RWPE2 (cell line): ENCODE results near the gene SUPT20H.
A peak's percentile ranks its signal among the peaks of the same experiment; 100 is the strongest.

Experiments used
- ATAC-seq: fragments of 200-7000 bp; cut with Tn5 transposase; 3 replicates; pipeline ENCODE4 v1.9.1; 2021; ENCODE audit warnings: low read depth
- DNase-seq: peaks from one replicate; pipeline ENCODE4 v3.0.0-alpha.2; 2020; ENCODE audit warnings: low spot score
- H3K27ac ChIP-seq: fragments of 450-650 bp; 2 replicates; pipeline ENCODE4 v1.5.1; 2017; ENCODE audit warnings: mild to moderate bottlenecking; ENCODE audit not compliant: poor library complexity, severe bottlenecking
- H3K27me3 ChIP-seq: fragments of 250-450 bp; sonication (Bioruptor Pico); 2 replicates; pipeline ENCODE4 v1.5.1; 2021; ENCODE audit warnings: mild to moderate bottlenecking, moderate library complexity; ENCODE audit not compliant: insufficient read depth, poor library complexity, severe bottlenecking
- H3K36me3 ChIP-seq: fragments of 250-450 bp; sonication (Bioruptor Pico); 2 replicates; pipeline ENCODE4 v1.5.1; 2020; ENCODE audit warnings: low read depth, mild to moderate bottlenecking, moderate library complexity
- H3K4me1 ChIP-seq: fragments of 250-450 bp; sonication (Bioruptor Pico); 2 replicates; pipeline ENCODE4 v1.5.1; 2021; ENCODE audit warnings: mild to moderate bottlenecking, moderate library complexity; ENCODE audit not compliant: insufficient read depth, poor library complexity, severe bottlenecking
- H3K4me3 ChIP-seq: fragments of 250-450 bp; sonication (Bioruptor Pico); 2 replicates; pipeline ENCODE4 v1.5.1; 2021; ENCODE audit warnings: mild to moderate bottlenecking, moderate library complexity; ENCODE audit not compliant: severe bottlenecking
- H3K9me3 ChIP-seq: fragments of 250-450 bp; sonication (Bioruptor Pico); 2 replicates; pipeline ENCODE4 v1.5.1; 2021; ENCODE audit warnings: mild to moderate bottlenecking, moderate library complexity; ENCODE audit not compliant: severe bottlenecking
- CTCF ChIP-seq: fragments of 450-650 bp; IDR thresholded peaks from one replicate; pipeline ENCODE4 v1.5.1; 2017; ENCODE audit warnings: mild to moderate bottlenecking, moderate library complexity; ENCODE audit not compliant: poor library complexity, severe bottlenecking

SUPT20H gene

GRCh38 chr13:37023871-37024270 is 35.6 kb downstream of the SUPT20H start:
- no peak overlapping the region for H3K4me3 ChIP-seq
- peaks cover 100% of the 10 kb centered on the region for H3K36me3 ChIP-seq
- no peaks in the 10 kb centered on the region for H3K27me3 ChIP-seq
- H3K9me3 ChIP-seq: no peaks in the 10 kb centered on the region
- ATAC-seq: peak; percentile 12; the same call in 1 of the 3 replicates
- peaks cover 8% of the 10 kb centered on the region for H3K4me1 ChIP-seq
- H3K27ac ChIP-seq: no peak overlapping the region
- no peak for DNase-seq
- TF ChIP-seq CTCF: no peak

GRCh38 chr13:37014609-37015008 is 44.9 kb downstream of the SUPT20H start:
- no peak overlapping the region for H3K27ac ChIP-seq
- H3K36me3 ChIP-seq: peaks cover 95% of the 10 kb centered on the region
- ATAC-seq: no peak
- H3K9me3 ChIP-seq: no peaks in the 10 kb centered on the region
- H3K27me3 ChIP-seq: no peaks in the 10 kb centered on the region
- H3K4me3 ChIP-seq: no peak overlapping the region
- H3K4me1 ChIP-seq: no peaks in the 10 kb centered on the region
- no peak for DNase-seq
- no peak for TF ChIP-seq CTCF

GRCh38 chr13:37011788-37012187 is 47.7 kb downstream of the SUPT20H start:
- Histone ChIP-seq H3K4me3 (no peak overlapping the region), H3K27ac (no peak overlapping the region), H3K4me1 (no peaks in the 10 kb centered on the region), H3K36me3 (peaks cover 95% of the 10 kb centered on the region), H3K9me3 (no peaks in the 10 kb centered on the region), H3K27me3 (no peaks in the 10 kb centered on the region)
- TF ChIP-seq CTCF: no peak
- DNase-seq (no peak), ATAC-seq (no peak)

- H3K9me3 ChIP-seq: no peaks in the 10 kb centered on the region
- H3K4me1 ChIP-seq: no peaks in the 10 kb centered on the region
- no peak for ATAC-seq
- H3K27ac ChIP-seq: no peak overlapping the region
- no peaks in the 10 kb centered on the region for H3K27me3 ChIP-seq
- no peak overlapping the region for H3K4me3 ChIP-seq
- DNase-seq: no peak
- TF ChIP-seq CTCF: no peak
- peaks cover 95% of the 10 kb centered on the region for H3K36me3 ChIP-seq
Observed at GRCh38 chr13:37011002-37011401, 48.5 kb downstream of the SUPT20H start.

- ATAC-seq: no peak
Observed at GRCh38 chr13:37010424-37010823, 49.1 kb downstream of the SUPT20H start.

More at GRCh38 chr13:37010424-37010823, 49.1 kb downstream of the SUPT20H start:
- DNase-seq: no peak
- H3K27ac ChIP-seq: no peak overlapping the region
- H3K9me3 ChIP-seq: no peaks in the 10 kb centered on the region
- no peak for TF ChIP-seq CTCF
- no peaks in the 10 kb centered on the region for H3K27me3 ChIP-seq
- no peaks in the 10 kb centered on the region for H3K4me1 ChIP-seq
- no peak overlapping the region for H3K4me3 ChIP-seq
- peaks cover 95% of the 10 kb centered on the region for H3K36me3 ChIP-seq
